ENCODE results near the gene EEF1A2.

The EEF1A2 gene

DNA sequence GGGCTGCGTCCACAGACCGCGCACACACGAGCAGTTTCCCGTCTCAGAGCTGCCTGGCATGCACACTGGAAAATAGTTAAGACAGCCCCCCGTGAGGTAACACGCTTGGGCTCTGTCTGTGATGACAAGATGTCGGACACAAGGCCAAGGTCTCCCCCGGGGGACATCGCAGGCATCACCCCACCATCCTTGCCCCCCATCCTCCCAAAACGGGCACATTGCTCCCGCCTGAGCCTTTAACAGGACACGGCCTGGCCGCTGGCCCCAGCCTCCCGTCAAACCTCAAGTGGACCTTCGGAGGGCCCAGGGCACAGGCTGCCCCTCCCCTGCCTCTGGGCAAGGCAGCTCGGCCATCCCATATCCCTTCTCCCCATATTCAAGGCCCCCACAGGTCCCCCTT, 32.0 kb downstream of the EEF1A2 start:
- no peak for DNase-seq

DNA sequence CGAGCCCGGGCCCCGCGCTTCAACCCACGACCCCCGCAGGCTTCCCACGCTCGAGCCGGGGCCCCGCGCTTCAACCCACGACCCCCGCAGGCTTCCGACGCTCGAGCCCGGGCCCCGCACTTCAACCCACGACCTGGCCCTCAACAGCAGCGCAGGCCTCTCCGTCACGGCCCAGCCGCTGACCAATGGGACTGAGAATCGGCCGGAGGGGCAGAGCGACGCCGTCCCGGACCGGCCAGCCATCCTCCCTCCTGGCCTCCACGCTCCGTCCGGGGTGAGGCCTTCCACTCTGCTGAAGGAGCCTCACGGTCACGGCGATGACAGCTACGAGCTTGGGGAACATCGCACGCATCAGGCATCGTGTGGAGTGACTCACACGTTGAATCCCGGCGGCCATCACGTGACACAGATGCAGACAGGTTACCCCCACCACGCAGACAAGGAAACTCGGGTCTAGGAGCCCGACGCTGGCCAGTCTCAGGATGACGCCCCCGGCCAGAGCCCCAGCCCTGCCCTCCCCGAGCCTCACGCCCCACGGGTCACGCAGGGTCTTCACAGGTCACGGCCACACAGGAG, 32.5 kb downstream of the EEF1A2 start:
- DNase-seq, result no peak

DNA sequence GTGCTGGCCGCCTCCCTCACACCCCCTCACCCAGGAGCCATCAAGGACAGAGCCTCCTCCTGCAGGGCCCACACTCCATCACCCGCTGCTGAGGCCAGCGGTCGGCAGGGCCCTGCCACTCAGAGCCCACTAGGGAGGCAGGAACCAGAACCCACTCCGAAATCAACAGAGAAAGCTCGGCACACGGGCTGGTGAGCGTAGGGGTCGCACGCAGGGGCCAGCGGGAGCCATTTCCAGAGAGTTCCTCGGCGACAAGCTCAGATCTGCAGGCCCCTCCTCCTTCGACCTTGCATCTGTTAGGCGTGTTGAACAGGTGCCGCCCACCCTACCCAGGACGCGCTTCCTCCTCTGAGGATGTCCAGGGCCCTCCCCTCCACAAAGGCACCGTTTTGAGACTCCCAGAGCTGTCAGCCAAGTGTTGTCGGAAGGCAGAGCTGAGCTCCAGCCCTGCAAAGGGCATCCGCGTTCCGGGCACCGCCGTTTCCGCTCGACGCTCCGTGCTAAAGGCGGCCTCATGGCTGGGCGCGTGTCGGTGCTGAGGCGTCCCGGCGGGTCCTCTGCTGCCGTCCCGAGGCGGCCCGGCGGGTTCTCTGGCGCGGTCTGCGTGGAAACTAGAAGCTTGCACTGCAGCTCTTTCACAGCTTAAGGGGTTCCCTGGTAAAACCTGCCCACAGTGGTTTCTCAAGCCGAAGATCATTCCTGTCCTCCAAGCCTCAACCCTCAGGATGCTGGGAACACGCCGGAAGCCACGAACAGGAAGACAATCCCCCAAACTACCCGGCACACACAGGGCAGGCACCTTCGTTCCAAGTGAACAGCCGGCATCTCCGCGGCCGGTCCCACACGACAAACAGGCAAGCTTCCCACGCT, 33.3 kb downstream of the EEF1A2 start:
- DNase-seq, result no peak

DNA sequence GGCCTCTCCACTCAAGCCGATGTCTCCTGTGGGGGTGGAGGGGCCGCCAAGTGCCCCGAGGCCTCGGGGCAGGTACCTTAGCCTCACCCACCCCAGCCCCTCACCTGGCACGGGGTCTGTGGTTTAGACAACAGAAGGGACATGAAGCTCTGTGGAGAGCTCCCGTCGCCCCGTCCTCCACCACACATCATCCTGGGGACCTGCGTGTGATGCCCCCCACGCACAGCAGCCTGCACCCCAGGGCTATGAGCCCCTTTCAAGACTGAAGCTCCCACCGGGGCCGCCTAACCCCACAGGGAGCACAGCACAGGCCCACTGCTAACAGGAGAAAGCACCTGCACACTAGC, 34.6 kb downstream of the EEF1A2 start:
- no peak for DNase-seq

DNA sequence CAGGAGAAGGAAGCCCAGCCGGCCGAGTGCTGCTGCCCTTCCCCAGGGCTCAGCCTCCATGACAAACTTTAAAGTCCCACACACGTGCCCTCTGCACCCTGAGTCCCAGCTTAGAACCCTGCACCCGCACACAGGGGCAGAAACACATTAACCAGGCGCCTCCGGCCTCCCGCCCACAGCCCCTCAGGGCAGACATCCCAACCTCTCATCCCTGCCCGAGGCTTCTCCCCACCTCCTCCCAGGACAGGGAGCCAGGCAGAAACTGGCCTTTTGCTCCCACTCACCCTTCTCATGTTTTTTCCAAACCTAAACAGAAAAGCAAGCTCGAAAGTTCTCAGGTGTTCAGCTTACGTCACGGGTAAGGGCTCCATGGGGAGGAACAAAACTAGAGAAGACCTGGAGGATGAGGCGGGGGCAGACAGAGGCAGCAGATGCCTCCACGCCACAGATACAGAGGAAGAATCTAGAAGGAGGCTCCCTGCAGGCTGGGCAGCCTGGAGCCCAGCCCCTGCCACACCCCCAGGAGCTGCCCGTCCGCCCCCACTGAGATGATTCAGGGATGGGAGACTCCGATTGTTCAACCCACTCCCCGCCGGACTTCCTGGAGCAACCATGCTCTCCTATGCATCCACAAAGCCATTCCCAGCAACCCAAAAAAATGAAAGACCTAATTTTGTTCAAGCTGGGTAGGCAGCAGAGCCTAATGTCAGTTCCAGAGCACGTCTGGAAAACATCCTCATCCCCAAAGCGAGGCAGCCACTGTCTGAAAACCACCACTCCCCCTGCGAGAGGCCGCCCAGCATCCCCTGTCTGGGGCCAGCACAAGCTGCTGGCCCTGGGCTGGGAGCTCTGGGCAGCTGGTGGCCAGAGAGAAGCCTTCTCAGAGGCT, 35.2 kb downstream of the EEF1A2 start:
- DNase-seq, result no peak

DNA sequence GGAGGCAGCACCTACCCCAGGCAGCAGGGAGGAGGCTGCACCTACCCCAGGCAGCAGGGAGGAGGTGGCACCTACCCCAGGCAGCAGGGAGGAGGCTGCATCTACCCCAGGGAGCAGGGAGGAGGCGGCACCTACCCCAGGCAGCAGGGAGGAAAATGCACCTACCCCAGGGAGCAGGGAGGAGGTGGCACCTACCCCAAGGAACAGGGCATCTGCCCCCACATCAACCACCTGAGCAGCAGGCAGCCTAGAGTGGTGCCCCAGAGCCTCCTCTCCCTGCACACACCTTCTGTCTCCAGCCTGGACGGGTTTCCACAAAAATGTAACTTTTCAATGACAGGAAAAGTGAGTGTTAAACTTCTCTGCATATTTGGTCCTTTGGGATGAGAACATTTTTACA, 36.6 kb downstream of the EEF1A2 start:
- no peak for DNase-seq

DNA sequence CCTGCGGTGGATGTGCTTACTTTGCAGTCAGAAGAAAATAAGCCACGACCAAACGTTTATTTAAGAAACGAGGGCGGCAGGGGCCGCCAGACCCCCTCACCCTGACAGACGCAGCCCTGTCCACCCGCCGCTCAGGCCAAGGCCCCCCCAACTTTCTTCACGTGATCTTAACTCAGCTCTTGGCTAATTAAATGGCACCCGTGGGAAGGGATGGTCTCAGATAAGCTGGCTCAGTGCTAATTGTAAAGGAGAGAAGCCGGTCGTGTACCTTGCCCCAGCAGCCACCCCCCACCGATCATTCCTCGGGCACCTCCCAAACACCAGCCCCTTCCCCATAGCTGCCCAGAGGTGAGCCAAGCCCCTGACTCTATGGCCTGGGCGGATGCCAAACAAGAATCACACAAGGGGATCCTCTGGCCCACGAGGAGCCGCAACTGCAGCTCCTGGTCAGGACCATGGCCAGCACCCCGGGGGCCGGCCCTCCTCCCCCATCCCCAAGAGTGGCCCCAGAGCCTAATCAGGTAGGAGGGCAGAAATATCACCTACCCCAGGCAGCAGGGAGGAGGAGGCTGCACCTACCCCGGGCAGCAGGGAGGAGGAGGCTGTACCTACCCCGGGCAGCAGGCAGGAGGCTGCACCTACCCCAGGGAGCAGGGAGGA, 37.6 kb downstream of the EEF1A2 start:
- no peak for DNase-seq

DNA sequence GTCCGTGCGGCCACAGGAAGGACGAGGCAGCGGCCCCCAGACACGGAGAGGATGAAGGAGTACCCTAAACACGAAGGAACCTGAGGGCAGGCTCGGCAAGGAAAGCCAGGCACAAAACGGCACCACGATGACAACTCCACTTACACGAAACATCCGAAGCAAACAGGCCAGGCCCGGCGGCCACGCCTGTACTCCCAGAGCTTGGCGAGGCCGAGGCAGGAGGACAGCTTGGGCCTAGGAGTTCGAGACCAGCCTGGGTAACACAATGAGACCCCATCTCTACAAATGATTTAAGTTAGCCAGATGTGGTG, 39.9 kb downstream of the EEF1A2 start:
- DNase-seq, result no peak

DNA sequence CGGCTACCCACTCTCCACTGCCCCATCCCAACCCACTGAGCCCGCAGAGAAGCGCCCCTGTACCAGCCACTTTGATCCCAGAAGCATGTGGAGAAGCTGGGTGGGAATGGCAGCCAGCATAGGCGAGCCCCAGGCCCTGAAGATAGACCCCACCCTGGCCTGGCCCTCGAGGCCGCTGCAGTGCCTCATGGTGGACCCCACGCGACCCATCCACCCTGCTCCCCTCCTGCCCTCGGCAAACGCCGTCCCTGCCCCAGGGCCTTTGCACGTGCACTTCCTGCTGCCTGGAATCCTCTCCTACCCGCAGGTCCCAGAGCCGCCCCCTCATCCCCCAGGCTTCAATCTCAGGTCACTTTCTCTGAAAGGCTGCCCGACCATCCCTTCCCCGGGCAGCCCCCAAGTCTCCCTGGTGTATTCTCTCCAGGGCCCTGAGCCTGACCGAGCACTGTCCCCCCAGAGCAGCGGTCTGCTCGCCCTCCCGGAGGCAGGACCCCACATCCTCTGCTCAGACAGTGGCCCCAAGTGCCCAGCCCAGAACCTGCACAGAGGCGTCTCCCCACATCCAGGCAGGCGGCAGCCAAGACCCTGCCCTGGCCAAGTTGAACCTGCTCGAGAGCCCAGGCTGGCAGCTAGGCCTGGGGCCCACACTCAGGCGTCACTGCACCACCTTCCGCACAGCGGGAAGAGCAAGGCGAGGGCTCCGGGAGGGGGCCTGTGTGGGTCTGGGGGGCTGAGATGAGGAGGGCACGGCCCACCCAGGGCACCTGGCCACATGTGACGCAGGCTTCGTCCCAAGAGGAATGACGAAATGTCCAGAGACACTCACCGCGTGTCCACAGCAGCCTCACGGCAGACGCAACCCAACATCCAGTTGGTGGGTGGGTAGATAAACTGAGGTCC, 40.5 kb downstream of the EEF1A2 start:
- no peak for DNase-seq

DNA sequence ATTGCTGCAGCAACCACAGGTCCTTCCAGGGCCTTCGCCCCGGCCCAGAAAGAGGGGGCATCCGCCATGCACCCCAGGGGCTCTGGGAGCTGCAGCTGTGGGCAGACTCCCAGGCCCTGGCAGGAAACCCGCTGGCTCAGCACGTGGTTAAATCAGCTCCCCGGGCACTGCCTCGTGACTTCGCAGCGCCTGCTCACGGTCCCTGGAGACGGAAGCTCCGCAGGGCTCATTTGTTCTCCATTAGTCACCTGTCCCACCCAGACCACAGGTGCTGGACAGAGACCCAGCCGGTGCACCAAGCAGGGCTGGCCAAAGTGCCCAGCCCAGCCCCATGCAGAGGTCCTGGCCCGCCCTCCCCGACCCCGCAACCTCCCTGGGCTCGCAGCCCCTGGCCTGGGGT, 41.1 kb downstream of the EEF1A2 start:
- no peak for DNase-seq

DNA sequence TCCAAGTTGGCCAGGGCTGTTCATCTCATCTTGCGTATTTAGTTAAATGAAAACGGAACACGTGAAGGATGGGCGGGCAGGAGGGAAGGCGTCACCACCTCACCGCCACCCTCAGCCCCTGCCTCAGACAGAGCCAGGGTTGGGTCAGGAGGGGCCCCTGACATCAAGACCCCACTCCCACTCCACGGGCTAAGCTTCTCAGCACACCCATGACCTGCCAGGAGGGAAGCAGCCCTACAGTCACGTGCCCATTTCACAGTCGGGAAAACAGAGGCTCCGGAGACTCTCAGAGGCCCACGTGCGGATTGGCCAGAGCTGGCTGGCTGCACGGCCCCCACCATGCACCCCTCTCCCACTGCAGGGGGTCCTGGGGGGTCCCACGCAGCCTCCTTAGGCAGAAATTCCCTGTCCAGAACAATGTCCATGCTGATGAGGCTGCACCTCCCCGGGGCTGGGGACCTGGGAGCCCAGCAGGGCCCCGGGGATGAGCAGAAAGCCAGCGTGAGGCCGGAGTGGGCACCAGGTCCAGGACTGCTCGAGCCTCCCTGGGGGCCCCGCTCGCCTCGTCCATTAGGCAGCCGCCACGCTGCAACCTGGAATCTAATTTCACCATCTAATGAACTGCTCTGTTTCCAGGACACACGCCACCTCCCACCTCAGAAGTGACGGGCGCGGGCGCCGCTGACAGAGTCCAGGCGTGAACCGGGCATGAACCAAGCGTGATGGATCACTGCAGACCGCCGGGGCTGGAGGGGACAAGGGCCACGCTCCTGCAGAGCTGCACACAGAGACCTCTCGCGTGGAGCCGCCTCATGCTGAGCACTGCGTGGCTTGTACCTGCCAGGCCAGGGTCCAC, 42.2 kb downstream of the EEF1A2 start:
- no peak for DNase-seq

DNA sequence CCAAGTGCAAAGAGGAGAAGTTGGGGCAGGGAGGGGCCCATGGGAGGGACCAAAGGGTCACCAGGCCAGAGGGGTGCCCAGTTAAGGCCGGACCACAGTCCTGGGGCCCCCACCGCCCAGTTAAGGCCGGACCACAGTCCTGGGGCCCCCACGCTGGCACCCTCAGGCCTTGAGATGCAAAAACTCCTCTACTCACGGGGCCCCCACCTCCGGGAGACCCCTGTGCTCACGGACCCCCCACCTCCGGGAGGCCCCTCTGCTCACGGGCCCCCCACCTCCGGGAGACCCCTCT, 43.4 kb downstream of the EEF1A2 start:
- no peak for DNase-seq

DNA sequence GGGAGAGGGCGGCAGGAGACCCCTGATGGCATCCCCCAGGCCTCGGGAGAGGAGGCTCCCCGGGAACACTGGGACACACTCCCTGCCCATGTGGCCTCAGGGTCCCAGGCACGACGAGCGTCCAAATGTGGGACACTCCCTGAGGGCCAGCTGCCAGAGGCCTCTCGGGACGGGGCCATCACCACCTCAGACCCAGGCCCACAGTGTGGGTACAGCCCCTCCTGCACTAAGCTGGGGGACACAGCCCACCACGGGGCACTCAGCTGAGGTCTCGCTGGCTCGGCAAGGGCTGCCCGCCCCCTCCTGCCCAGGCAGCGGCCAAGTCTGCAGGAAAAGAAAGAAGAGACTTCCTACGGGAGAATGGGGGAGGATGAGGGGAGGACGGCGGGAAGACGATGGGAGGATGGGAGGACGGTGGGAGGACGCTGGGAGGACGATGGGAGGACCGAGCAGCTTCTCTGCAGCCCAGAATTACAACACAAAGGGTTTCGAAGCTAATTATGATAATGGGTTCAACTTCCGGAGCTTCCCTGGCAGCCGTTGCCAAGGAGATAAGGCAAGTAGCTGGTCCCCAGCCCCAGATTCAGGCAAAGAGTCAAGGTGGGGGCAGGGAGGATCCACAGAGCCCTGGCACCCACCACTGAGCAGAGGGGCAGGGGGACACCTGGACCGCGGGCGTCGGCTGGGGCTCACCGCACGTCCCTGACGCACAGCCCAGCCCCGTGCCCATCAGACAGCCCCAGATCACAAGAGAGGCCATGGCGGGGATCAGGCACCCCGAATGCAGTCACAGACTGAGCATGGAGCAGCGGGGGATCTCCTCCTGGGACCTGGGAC, 43.9 kb downstream of the EEF1A2 start:
- DNase-seq, result no peak

DNA sequence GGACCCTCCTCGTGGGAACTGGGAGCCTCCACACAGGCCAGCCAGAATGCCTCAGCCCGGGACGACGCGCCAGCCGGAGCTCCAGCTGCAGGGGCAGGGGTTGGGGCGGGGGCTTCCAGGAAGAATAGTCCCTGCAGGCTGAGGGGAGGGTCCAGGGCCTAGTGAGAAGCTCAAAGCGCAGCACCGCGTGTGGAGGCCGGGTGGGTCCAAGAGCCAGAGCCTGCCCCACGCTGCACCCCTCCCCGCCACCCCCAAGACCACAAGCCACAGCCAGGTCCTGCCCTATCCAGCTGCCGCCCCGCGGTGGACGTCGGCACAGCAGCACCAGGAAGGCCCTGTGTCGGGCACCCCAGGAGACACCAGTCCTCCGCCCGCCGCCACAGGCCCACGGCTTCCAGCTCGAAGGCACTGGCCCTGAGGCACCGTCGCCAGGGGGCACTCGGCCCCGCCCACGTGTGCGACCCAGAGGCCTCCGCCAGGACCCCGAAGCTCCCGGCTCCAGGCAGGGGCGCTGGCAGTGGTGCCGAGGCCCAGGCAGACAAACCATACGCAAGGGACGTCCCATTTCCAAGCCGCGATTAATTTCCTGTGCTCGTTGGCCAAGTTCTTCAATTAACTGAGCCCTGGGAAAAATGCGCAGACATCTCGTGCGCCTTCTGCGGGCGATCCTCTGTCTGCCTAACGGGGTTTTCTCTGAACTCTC, 45.9 kb downstream of the EEF1A2 start:
- no peak for DNase-seq

DNA sequence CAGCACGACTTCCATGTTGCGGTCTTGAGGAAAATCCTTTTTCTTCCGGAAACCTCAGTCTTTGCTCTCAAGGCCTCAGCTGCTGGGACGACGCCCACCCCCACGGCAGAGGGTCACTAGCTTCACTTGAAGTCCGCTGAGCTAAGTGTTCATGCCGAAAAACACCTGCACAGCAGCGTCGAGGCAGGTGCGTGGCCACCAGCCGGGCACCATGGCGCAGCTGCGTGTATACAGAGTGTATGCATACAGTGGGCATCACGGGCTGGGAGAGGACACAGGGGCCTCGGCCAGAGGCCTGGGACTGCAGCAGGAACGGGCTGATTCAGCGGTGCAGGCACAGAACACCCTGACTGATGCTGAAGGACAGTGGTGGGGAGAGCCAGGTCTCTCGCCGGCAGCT, 46.5 kb downstream of the EEF1A2 start:
- DNase-seq, result no peak

DNA sequence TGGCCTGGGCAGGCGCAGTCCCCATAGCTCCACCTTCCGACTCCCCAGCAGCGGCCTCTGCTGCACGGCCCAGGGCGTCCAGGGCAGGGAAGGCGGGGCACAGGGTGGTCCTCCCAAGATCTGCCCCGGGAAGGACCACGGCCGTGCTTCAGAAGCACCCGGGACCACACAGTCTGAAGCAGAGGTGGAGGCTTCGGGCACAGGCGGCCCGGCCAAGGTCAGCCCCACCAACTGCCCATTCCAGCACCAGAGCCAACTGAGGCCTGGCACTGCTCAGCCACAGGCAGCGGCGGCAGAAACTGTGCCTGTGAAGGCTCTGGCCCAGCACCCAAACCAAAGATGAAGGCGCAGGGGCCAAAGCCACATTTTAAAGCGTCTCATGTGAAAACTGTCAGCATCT, 47.1 kb downstream of the EEF1A2 start:
- no peak for DNase-seq

DNA sequence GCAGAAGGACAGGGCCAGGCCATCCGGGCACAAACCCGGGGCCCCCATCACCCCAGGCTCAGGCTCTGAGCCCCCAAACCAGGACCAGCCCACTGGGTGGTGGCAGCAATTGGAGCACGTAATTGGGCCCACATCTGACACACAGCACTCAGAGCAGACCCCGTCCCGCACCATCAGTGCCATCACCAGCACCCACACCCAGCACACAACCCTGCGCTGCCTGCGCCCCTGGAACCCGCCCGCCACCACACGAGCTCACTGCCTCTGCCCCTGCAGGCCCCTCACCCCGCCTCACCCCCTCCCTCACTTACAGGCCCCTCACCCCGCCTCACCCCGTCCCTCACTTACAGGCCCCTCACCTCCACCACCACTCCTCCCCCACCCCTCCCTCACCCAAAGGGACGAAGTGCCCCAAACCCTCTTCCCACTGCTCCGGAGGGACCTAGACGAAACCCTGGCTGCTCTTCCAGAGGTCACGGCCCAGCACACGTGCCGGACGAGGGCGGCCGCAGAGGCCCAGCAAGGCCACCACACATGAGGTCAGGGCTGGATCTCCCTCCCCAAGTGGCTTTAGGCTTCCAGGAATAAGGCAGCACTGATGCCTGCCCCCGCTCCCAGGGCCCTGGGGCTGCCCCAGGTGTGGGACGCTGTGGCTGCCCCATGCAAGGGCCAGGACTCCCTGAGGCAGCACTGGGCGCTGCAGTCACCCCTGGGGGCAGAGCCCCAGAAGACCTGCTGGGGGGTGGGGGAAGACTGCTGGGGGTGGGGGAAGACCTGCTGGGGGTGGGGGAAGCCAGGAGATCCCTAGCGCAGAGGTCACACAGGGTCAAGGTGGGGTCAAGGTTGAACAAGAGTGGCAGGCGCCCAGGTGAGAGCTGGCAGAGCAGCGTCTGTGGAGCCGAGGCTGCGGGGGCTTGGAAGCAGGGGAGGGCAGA, 48.8 kb downstream of the EEF1A2 start:
- no peak for DNase-seq

DNA sequence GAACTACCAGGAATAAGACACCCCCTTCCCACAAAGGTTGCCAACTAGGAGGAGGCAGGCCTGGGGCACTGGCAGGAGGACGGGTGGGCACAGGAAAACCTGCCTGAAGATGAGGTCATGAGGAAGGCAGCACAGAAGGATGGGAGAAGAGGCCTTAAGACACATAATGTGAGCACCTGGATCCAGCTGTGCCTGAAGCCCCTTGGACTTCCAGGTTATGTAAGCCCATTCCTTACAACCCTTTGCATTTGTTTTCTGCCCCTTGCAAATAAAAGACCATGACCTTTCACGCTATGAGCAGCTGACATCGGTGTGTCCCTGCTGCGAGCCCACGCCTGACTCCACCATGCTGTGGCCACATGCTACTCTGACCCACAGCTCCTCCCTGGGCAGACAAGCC, 49.9 kb downstream of the EEF1A2 start:
- DNase-seq, result no peak

DNA sequence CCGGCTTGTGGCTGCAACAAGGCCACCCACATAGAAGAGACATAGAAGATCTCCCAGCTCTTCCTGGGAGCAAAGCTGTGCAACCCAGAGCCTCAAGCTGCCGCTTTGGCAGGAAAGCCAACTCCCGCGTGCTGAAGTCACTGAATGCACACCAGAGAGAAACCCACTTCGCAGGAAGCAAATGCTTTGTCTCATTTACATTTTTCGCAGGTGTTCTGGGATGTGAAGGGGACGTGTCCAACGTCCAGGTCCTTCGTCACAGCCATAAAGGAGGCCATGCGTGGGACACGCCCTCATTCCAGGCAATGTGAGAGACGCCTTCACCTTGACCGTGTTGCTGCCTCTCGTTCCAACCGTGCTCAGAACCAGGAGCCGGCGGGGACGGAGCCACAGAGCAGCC, 50.9 kb downstream of the EEF1A2 start:
- DNase-seq, result no peak

Measured in activated CD4-positive, alpha-beta T cell treated with anti-CD3 and anti-CD28 coated beads for 4 hours (primary cell).